ENCODE results near the gene LRRFIP1.
"Not testable (repeated sequence)": the region's sequence is repeated elsewhere in the genome, so short reads cannot be mapped to it uniquely, and the experiment has no call there.

Gene LRRFIP1

GRCh38 chr2:237749961-237750360 is 122.6 kb downstream of the LRRFIP1 start:
- H4K20me1 ChIP-seq (ENCODE audit: insufficient read depth, low read length), result no peaks in the 10 kb centered on the region; the same call in 1 of the 2 replicates
- peaks cover 3% of the 10 kb centered on the region; the same call in 1 of the 2 replicates for H3K36me3 ChIP-seq (replicated peaks; ENCODE audit: insufficient read depth, low read length)

GRCh38 chr2:237750441-237750840 is 123.1 kb downstream of the LRRFIP1 start:
- Histone ChIP-seq H3K79me2 (ENCODE audit: low read length) (peaks cover 35% of the 10 kb centered on the region), H3K4me1 (ENCODE audit: low read length) (peaks cover 20% of the 10 kb centered on the region), H3F3A (ENCODE audit: insufficient read depth, low read length) (peaks cover 13% of the 10 kb centered on the region)
- H3K36me3 ChIP-seq (replicated peaks; ENCODE audit: insufficient read depth, low read length); H3K9me2 ChIP-seq (replicated peaks; ENCODE audit: insufficient read depth, low read length); H3K4me3 ChIP-seq (ENCODE audit: low read length); DNase-seq; H4K20me1 ChIP-seq (ENCODE audit: insufficient read depth, low read length); H3K4me2 ChIP-seq (ENCODE audit: low read depth, low read length); H2AFZ ChIP-seq (ENCODE audit: low read length); H3K9ac ChIP-seq (ENCODE audit: low read length); H3K27ac ChIP-seq (ENCODE audit: low read length); H3K27me3 ChIP-seq (replicated peaks; ENCODE audit: insufficient read depth, low read length); H3K9me3 ChIP-seq (replicated peaks; ENCODE audit: insufficient read depth, low read length): not testable (repeated sequence)

More at GRCh38 chr2:237749961-237750360, 122.6 kb downstream of the LRRFIP1 start:
- no peak overlapping the region for H3K27ac ChIP-seq (ENCODE audit: low read length)
- H3K4me2 ChIP-seq (ENCODE audit: low read depth, low read length), result no peak overlapping the region
- no peaks in the 10 kb centered on the region for H3K9me3 ChIP-seq (replicated peaks; ENCODE audit: insufficient read depth, low read length)
- no peak for TF ChIP-seq EZH2phosphoT487 (IDR thresholded peaks at IDR 0.05; ENCODE audit: low read length)
- TF ChIP-seq EZH2 (optimal IDR thresholded peaks at IDR 0.05; ENCODE audit: low read depth, low read length), result no peak
- no peak overlapping the region for H2AFZ ChIP-seq (ENCODE audit: low read length)
- H3K79me2 ChIP-seq (ENCODE audit: low read length), result peaks cover 40% of the 10 kb centered on the region
- H3K9me2 ChIP-seq (replicated peaks; ENCODE audit: insufficient read depth, low read length), result no peaks in the 10 kb centered on the region
- peaks cover 13% of the 10 kb centered on the region for H3F3A ChIP-seq (ENCODE audit: insufficient read depth, low read length)
- no peak for DNase-seq
- peaks cover 20% of the 10 kb centered on the region for H3K4me1 ChIP-seq (ENCODE audit: low read length)
- no peaks in the 10 kb centered on the region for H3K27me3 ChIP-seq (replicated peaks; ENCODE audit: insufficient read depth, low read length)
- H3K4me3 ChIP-seq (ENCODE audit: low read length), result no peak overlapping the region
- no peak overlapping the region for H3K9ac ChIP-seq (ENCODE audit: low read length)

DNA sequence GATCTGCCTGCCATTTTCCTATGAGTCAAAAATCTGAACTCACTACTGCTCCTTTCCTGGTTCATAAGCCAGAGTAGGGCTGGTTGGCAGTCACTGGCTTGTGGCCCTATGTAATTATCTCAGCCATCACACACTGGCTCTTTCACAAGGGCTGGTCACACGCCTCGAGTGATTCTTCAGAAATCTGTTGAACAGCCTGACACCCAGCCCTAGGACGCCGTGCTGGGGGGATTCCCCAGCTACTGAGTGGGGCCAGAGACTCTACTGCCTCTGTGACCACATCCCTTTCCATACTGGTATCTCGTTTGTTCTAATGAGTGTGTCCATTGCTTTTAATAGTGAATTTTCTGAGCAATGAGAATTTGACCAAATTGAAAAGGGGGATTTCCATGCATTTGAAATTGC is 125.4 kb downstream of the LRRFIP1 start:
- H3K27ac ChIP-seq (ENCODE audit: low read length), result peak overlapping the region; percentile 73
- no peaks in the 10 kb centered on the region for H4K20me1 ChIP-seq (ENCODE audit: insufficient read depth, low read length)
- H3K4me1 ChIP-seq (ENCODE audit: low read length), result peaks cover 20% of the 10 kb centered on the region
- peaks cover 13% of the 10 kb centered on the region for H3F3A ChIP-seq (ENCODE audit: insufficient read depth, low read length)
- H3K4me3 ChIP-seq (ENCODE audit: low read length), result no peak overlapping the region
- no peaks in the 10 kb centered on the region for H3K9me3 ChIP-seq (replicated peaks; ENCODE audit: insufficient read depth, low read length)
- DNase-seq, result peak; percentile 87
- no peaks in the 10 kb centered on the region for H3K27me3 ChIP-seq (replicated peaks; ENCODE audit: insufficient read depth, low read length)
- peaks cover 16% of the 10 kb centered on the region for H3K79me2 ChIP-seq (ENCODE audit: low read length)
- no peak overlapping the region for H3K9ac ChIP-seq (ENCODE audit: low read length)
- H3K9me2 ChIP-seq (replicated peaks; ENCODE audit: insufficient read depth, low read length), result no peaks in the 10 kb centered on the region
- H3K4me2 ChIP-seq (ENCODE audit: low read depth, low read length), result peak overlapping the region; percentile 9; the same call in 1 of the 2 replicates
- no peak for TF ChIP-seq EZH2 (optimal IDR thresholded peaks at IDR 0.05; ENCODE audit: low read depth, low read length)
- no peak for TF ChIP-seq CTCF (IDR thresholded peaks at IDR 0.05; ENCODE audit: low read length)
- TF ChIP-seq EZH2phosphoT487 (IDR thresholded peaks at IDR 0.05; ENCODE audit: low read length), result no peak
- H2AFZ ChIP-seq (ENCODE audit: low read length), result no peak overlapping the region
- peaks cover 3% of the 10 kb centered on the region; the same call in 1 of the 2 replicates for H3K36me3 ChIP-seq (replicated peaks; ENCODE audit: insufficient read depth, low read length)

DNA sequence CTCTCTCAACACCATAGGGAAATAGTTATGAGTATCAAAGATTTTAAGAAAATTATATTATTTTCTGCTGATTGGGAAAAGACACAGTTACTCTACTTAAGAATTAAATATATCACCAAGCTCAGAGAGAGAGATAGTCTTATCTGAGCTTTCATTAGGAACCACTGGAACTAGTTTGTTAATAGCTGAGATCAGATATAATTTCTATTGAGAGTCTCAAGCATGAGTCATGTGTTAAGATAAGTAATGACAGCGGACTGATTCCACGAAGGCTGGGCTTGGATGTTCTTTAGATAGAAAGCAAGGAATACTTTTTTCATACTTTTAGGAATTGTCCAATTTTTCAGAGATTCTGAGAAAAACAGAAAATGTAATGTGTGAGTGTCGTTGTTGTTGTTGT is 126.8 kb downstream of the LRRFIP1 start:
- TF ChIP-seq EZH2phosphoT487 (IDR thresholded peaks at IDR 0.05; ENCODE audit: low read length) (no peak), CTCF (IDR thresholded peaks at IDR 0.05; ENCODE audit: low read length) (no peak), EZH2 (optimal IDR thresholded peaks at IDR 0.05; ENCODE audit: low read depth, low read length) (no peak)
- H2AFZ ChIP-seq (ENCODE audit: low read length), result no peak overlapping the region
- peaks cover 3% of the 10 kb centered on the region; the same call in 1 of the 2 replicates for H3K36me3 ChIP-seq (replicated peaks; ENCODE audit: insufficient read depth, low read length)
- no peaks in the 10 kb centered on the region for H3K9me3 ChIP-seq (replicated peaks; ENCODE audit: insufficient read depth, low read length)
- no peaks in the 10 kb centered on the region for H4K20me1 ChIP-seq (ENCODE audit: insufficient read depth, low read length)
- H3K27ac ChIP-seq (ENCODE audit: low read length), result no peak overlapping the region
- H3K4me2 ChIP-seq (ENCODE audit: low read depth, low read length), result no peak overlapping the region
- H3K79me2 ChIP-seq (ENCODE audit: low read length), result peaks cover 10% of the 10 kb centered on the region
- H3K27me3 ChIP-seq (replicated peaks; ENCODE audit: insufficient read depth, low read length), result no peaks in the 10 kb centered on the region
- peaks cover 13% of the 10 kb centered on the region for H3F3A ChIP-seq (ENCODE audit: insufficient read depth, low read length)
- no peak overlapping the region for H3K9ac ChIP-seq (ENCODE audit: low read length)
- H3K4me3 ChIP-seq (ENCODE audit: low read length), result no peak overlapping the region
- H3K9me2 ChIP-seq (replicated peaks; ENCODE audit: insufficient read depth, low read length), result no peaks in the 10 kb centered on the region
- DNase-seq, result no peak
- peaks cover 20% of the 10 kb centered on the region for H3K4me1 ChIP-seq (ENCODE audit: low read length)

Data from MM.1S (cell line).